GM12801 (cell line): Measurements from ENCODE around the gene POLR2L.

Source experiments
- CTCF ChIP-seq: IDR thresholded peaks from one replicate; pipeline ENCODE4 v1.5.1; 2011; ENCODE audit warnings: control low read depth; ENCODE audit not compliant: insufficient read length; ENCODE audit errors: extremely low read depth

Gene POLR2L

GRCh38 chr11:841981-842369, 354 bp downstream of the POLR2L start:
- TF ChIP-seq CTCF = no peak

GRCh38 chr11:839875-840617, 2.3 kb downstream of the POLR2L start:
- no peak for TF ChIP-seq CTCF

- TF ChIP-seq CTCF = no peak
These were observed 3.1 kb downstream of the POLR2L start for GRCh38 chr11:839280-839623.

DNA sequence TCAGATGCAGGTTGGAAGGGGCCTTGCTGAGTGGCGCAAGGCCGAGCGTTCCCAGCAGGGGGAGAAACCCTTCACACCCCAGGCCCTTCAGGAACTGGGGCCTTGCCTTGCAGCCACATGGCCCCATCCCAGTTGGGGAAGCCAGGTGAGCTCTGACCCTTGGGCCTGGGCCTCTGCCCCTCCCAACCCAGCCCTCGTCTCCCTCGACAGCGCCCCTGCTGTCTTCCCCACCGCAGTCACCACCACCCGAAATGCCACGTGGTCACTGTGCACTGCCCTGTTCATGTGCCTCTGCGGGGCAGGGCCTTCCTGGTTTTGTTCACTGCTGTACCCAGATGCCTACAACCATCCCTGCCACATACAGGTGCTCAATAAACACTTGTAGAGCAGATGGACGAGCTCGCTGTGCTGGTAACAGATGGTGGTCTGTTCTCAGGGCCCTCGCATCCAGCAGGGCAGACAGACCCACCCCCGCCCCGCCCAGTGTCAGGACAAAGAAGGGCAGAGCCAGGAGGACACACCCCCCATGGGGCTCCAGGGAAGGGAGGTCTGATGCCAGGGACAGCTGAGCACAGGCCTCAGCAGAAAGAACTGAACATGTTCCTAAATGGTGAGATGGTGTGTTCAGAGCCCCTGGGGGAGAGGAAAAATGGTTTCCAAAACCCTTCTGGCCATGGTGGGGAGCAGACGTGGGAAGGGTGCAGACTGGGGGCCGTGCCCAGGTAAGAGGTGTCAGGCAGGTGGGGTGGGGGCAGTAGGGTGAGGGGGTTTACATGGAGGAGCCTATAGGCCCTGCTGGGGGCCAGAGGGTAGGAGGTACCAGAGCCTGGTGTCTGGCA, 3.7 kb downstream of the POLR2L start:
- TF ChIP-seq CTCF = no peak

- no peak for TF ChIP-seq CTCF
These were observed 4.4 kb downstream of the POLR2L start for GRCh38 chr11:837990-838307.

- TF ChIP-seq CTCF = no peak
These were observed 4.9 kb downstream of the POLR2L start for GRCh38 chr11:837189-837989.

DNA sequence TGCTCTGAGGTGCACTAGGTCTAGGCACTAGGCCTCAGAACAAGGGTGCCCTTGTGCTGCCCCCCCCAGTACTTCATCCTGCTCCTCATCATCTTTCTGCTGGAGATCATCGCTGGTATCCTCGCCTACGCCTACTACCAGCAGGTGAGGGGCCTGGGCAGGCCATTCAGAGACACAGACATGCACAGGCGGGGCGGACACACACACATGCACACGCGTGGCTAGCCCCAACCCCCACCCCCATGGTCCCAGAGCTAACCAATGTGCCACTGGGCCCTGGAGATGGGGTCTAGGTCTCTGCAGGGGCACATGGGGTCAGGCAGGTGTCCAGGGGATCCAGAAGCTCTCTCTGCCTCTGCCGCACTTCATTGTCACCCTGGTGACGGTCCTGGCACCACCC, 5.6 kb downstream of the POLR2L start:
- no peak for TF ChIP-seq CTCF
